Stimulated activated CD8-positive, alpha-beta memory T cell treated with anti-CD3 and anti-CD28 coated beads, Interleukin-12 subunit alpha, Interleukin-12 subunit beta, amount 100 ng/mL, for 1 hour (primary cell): ENCODE measurements around the gene TUFT1.
"Not testable (repeated sequence)": the region's sequence is repeated elsewhere in the genome, so short reads cannot be mapped to it uniquely, and the experiment has no call there.

ENCODE experiments used
- DNase-seq: peaks from one replicate; pipeline ENCODE4 v3.0.0-alpha.2; 2020; ENCODE audit warnings: low read depth

TUFT1 gene

GRCh38 chr1:151618470-151618869 is 78.4 kb downstream of the TUFT1 start:
- DNase-seq: no peak

DNA sequence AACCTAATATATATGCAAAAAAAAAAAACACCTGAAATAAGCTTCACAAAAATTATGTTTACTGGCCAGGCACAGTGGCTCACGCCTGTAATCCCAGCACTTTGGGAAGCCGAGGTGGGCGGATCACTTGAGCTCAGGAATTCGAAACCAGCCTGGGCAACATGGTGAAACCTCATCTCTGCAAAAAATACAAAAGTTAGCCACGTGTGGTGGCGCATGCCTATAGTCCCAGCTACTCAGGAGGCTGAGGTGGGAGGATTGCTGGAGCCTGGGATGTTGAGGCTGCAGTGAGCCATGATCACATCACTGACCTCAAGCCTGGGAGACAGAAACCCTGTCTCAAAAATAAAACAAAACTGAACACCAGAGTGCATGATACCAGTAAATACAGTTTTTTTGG is 78.9 kb downstream of the TUFT1 start:
- not testable (repeated sequence) for DNase-seq

DNA sequence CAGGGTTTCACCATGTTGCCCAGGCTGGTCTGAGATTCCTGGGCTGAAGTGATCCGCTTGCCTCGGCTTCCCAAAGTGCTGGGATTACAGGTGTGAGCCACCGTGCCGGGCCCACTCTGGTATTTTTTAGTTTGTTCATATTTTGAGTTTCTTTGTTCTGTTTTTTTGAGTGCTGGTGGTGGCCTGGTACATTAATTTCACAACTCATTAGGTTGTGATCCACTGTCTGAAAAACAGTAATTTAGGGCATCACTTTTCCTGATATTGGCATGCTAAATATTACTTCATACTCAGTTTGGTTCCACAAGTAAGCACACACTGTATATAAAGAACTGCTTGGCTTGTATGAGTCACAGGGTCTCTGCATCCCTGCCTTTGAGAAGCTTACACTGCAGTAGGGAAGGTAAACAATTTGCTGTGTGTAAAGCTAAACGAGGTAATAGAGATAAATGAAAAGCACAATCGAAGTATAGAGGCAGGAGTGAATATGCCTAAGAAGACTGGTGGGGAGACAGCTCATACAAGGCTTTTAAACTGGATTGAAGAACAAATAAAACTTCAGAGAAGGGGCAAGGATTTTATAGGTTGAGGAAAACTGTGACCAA is 79.5 kb downstream of the TUFT1 start:
- DNase-seq: no peak

DNA sequence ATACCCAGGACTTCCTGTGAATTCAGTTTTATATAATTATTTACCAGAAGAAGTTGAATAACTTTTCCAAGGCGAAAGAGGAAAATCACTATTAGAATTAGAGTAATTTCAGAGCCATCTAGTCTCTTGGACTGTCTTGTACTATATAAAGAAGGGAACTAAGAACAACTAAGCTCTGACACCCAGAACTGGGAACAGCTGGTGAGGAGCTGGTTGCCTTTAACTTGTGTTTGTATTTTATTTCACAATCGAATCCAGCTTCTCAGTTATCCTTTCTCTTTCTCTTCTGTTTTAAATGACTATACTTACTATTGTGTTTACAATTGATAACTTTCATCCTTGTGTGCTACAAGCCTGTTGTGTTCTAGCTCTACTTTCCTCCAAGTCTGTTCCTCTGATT is 80.2 kb downstream of the TUFT1 start:
- DNase-seq: no peak

DNA sequence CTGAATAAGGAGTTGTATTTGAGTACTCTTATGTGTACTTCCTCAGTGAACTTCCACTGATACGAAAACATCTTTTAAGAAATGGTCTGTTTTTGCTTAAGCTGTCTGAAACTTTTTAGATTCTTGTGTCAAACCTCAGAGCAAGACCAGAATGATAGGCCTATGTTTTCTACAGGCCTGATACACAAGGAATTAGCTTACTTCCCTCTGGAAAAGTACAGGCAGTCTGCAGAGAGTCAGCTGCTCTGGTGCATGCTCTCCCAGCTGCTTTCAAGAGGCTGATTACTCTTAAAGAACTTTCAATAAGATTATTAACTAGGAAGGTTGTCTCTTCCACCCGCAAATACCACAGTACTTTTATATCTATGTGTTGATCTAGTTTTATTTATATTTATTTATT is 81.2 kb downstream of the TUFT1 start:
- DNase-seq: no peak

DNA sequence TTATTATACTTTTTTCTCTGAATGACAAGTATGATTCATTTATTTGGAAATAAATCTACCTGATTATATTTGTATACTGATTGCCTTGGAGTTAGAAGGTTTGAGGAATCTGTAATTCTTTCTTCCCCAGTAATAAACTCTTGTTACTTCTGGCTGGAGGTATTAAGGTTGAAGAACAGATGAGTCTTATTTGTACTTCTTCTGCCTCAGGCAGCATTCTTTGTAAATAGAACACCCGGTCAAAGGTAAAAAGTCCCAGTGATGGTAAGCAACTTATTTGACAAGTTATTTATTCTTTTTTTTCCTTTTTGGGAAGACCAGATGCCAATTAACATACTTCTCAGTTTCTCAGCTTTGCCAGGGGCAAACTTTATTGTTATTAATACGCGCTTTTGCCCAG is 84.7 kb downstream of the TUFT1 start:
- DNase-seq: no peak

GRCh38 chr1:151626740-151627334 is 86.7 kb downstream of the TUFT1 start:
- DNase-seq: no peak

- no peak for DNase-seq
Observed at GRCh38 chr1:151629278-151629677, 89.2 kb downstream of the TUFT1 start.
